Esophagus muscularis mucosa (tissue), 4 donors: ENCODE measurements around the gene EXOC1.

Source experiments
- CTCF ChIP-seq, 3 experiments: fragments of 200-600 bp in 2 of 3; fragments of 450-650 bp in 1 of 3; sonication (generic) in 2 of 3; IDR thresholded peaks; one replicate each; pipeline ENCODE4 v1.5.1; 2017 to 2019; ENCODE audit warnings: antibody characterized with exemption in 3 of 3, mild to moderate bottlenecking in 2 of 3, moderate library complexity in 1 of 3
- EP300 ChIP-seq: sonication (generic); formaldehyde crosslinking; IDR thresholded peaks from one replicate; pipeline ENCODE4 v1.6.1; 2017; ENCODE audit warnings: antibody characterized with exemption
- POLR2AphosphoS5 ChIP-seq, 2 donors: sonication (generic); formaldehyde crosslinking; IDR thresholded peaks; one replicate each; pipeline ENCODE4 v1.6.1; 2017; ENCODE audit warnings: antibody characterized with exemption in 2 of 2

GRCh38 chr4:55853484-55854046, at the start of gene EXOC1:
- TF ChIP-seq CTCF (IDR thresholded peaks at IDR 0.05) (no peak), EP300 (no peak), POLR2AphosphoS5 (IDR thresholded peaks at IDR 0.05) (peak; percentile 87 to 93)
